ENCODE measurements around the gene ZMYND8. TPM values are rescaled to one million over a fixed set of nuclear protein-coding genes. Genes with fewer than 3 reads are reported as not detected.

The ZMYND8 gene
- total RNA-seq, 1 donor from 2014 or later: 45.7 TPM

DNA sequence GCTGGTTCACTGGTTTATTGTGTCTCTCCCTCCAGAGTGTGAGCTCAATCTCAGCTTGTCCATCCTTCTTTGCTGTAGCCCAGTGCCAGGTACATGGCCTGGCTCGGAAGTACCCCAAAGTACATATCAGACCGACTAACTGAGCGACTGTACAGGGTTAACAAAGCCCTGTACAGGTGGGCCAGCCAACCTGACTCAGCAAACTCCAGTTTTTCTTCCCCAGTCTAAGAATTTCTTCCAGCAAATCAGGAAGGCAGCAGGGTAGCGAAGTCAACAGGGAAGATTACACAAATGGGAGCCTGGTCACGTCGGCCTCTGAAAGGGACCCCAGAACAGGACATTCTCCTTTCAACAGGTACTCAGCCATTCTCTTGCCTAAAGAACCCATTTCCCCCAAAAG is 31.3 kb downstream of the ZMYND8 start:
- no peak for TF ChIP-seq CTCF (IDR thresholded peaks at IDR 0.05)
- no peak overlapping the region for H3K4me3 ChIP-seq
- H3K27me3 ChIP-seq: no peaks in the 10 kb centered on the region
- H3K36me3 ChIP-seq: no peaks in the 10 kb centered on the region
- DNase-seq: no peak
- H3K9me3 ChIP-seq: no peaks in the 10 kb centered on the region
- H3K27ac ChIP-seq: no peak overlapping the region
- H3K4me1 ChIP-seq: peaks cover 44% of the 10 kb centered on the region
- intact Hi-C loops (cut with DNase I): no loop called here
- no peak for ATAC-seq

- no peak for DNase-seq
- ATAC-seq: no peak
- Histone ChIP-seq H3K36me3 (no peaks in the 10 kb centered on the region), H3K4me1 (peaks cover 69% of the 10 kb centered on the region), H3K27me3 (no peaks in the 10 kb centered on the region), H3K9me3 (no peaks in the 10 kb centered on the region), H3K4me3 (no peak overlapping the region), H3K27ac (peak overlapping the region; percentile 99)
- intact Hi-C loops (cut with DNase I): no loop called here
- no peak for TF ChIP-seq CTCF (IDR thresholded peaks at IDR 0.05)
These were observed 35.3 kb downstream of the ZMYND8 start for GRCh38 chr20:47320990-47321805.

DNA sequence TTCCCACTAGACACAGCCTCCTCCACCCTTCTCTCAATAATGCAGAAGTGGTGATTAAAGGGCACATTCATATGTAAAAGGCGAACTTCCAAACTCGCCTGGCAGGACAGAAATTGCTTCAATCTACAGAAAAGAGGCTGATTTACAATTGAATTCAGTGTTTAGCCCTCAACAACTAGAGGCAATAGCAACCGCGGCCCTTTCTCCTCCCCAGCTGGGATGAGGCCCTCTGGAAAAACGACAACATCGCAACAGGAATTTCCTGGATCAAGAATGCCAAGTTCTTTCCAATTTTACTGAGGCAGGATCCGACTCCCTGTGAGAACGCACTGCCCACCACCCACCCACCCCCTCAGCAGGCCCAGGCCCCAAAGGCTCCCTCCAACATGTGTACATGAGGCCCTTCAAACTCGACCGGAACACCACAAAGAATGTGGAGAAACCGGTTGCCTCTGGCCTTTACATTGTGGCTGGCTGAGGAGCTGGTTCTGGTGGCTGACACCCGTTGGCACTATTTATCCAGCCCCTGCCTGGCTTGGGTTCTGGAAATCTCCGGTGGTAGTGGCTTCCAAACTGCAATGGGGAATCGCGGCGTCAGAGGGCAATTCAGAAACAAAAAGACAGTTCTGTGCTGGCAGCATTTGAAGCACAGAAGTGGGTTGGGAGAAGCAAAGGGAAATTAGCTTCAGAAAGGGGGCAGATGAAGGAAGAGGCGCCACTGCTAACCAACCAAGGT is 36.8 kb downstream of the ZMYND8 start:
- ATAC-seq: peak; percentile 53

GRCh38 chr20:47318586-47319516 is 37.6 kb downstream of the ZMYND8 start:
- TF ChIP-seq CTCF (IDR thresholded peaks at IDR 0.05): no peak
- peak; percentile 82 for ATAC-seq

More for the DNA sequence above, 36.8 kb downstream of the ZMYND8 start:
- no peak for TF ChIP-seq CTCF (IDR thresholded peaks at IDR 0.05)
- Histone ChIP-seq H3K4me1 (peaks cover 83% of the 10 kb centered on the region), H3K27me3 (no peaks in the 10 kb centered on the region), H3K36me3 (no peaks in the 10 kb centered on the region), H3K4me3 (peak overlapping the region; percentile 42), H3K27ac (peak overlapping the region; percentile 99), H3K9me3 (no peaks in the 10 kb centered on the region)
- peak; percentile 83 for DNase-seq
- intact Hi-C loops (cut with DNase I): loop anchor here (5.0 kb wide), 1 partner anchor 38 kb away; the partner anchor contains the start of gene ZMYND8

GRCh38 chr20:47318027-47318585 is 38.4 kb downstream of the ZMYND8 start:
- peak overlapping the region; percentile 42 for H3K4me3 ChIP-seq
- DNase-seq (peak; percentile 62), ATAC-seq (peak; percentile 34)
- intact Hi-C loops (cut with DNase I): loop anchor here (5.0 kb wide), 1 partner anchor 39 kb away; the partner anchor contains the start of gene ZMYND8
- H3K27me3 ChIP-seq: no peaks in the 10 kb centered on the region
- no peaks in the 10 kb centered on the region for H3K36me3 ChIP-seq
- no peaks in the 10 kb centered on the region for H3K9me3 ChIP-seq
- peaks cover 88% of the 10 kb centered on the region for H3K4me1 ChIP-seq
- H3K27ac ChIP-seq: peak overlapping the region; percentile 99
- TF ChIP-seq CTCF (IDR thresholded peaks at IDR 0.05): no peak

More at GRCh38 chr20:47318586-47319516, 37.6 kb downstream of the ZMYND8 start:
- H3K27me3 ChIP-seq: no peaks in the 10 kb centered on the region
- intact Hi-C loops (cut with DNase I): loop anchor here (5.0 kb wide), 1 partner anchor 38 kb away; the partner anchor contains the start of gene ZMYND8
- H3K27ac ChIP-seq: peak overlapping the region; percentile 99
- no peaks in the 10 kb centered on the region for H3K9me3 ChIP-seq
- H3K36me3 ChIP-seq: no peaks in the 10 kb centered on the region
- peak; percentile 93 for DNase-seq
- H3K4me3 ChIP-seq: peak overlapping the region; percentile 42
- peaks cover 91% of the 10 kb centered on the region for H3K4me1 ChIP-seq
